OCI-LY7 (cell line): ENCODE measurements around the gene RAD51B.

ENCODE experiments used
- EZH2phosphoT487 ChIP-seq: fragments of 200-600 bp; sonication (generic); IDR thresholded peaks from 2 replicates; pipeline ENCODE4 v1.6.1; 2018; ENCODE audit warnings: low read depth, borderline replicate concordance, mild to moderate bottlenecking, mixed run types, antibody characterized with exemption, low read length, moderate library complexity, mixed read lengths
- TF ChIP-seq, protein P1 (sequence below): fragments of 200-600 bp; sonication (generic); conservative IDR thresholded peaks from 2 replicates; pipeline ENCODE4 v1.5.1; 2014; ENCODE audit warnings: mild to moderate bottlenecking, antibody characterized with exemption, low read length, moderate library complexity, mixed read lengths

- TF ChIP-seq EZH2phosphoT487, result no peak
- TF ChIP-seq, protein P1, sequence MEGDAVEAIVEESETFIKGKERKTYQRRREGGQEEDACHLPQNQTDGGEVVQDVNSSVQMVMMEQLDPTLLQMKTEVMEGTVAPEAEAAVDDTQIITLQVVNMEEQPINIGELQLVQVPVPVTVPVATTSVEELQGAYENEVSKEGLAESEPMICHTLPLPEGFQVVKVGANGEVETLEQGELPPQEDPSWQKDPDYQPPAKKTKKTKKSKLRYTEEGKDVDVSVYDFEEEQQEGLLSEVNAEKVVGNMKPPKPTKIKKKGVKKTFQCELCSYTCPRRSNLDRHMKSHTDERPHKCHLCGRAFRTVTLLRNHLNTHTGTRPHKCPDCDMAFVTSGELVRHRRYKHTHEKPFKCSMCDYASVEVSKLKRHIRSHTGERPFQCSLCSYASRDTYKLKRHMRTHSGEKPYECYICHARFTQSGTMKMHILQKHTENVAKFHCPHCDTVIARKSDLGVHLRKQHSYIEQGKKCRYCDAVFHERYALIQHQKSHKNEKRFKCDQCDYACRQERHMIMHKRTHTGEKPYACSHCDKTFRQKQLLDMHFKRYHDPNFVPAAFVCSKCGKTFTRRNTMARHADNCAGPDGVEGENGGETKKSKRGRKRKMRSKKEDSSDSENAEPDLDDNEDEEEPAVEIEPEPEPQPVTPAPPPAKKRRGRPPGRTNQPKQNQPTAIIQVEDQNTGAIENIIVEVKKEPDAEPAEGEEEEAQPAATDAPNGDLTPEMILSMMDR, result no peak
These were observed 832.8 kb downstream of the RAD51B start for GRCh38 chr14:68652433-68652690.
